HG02884 (cell line): ENCODE results near the gene PPT1.
"Not testable (repeated sequence)": the region's sequence is repeated elsewhere in the genome, so short reads cannot be mapped to it uniquely, and the experiment has no call there.

Experiments used
- ATAC-seq: cut with Tn5 transposase; IDR thresholded peaks from one replicate; pipeline ENCODE4 v1.9.1; 2021; ENCODE audit warnings: mild to moderate bottlenecking, moderate library complexity; ENCODE audit not compliant: unreplicated experiment

Gene PPT1

GRCh38 chr1:40092706-40093639 is 4.1 kb downstream of the PPT1 start:
- ATAC-seq: no peak

DNA sequence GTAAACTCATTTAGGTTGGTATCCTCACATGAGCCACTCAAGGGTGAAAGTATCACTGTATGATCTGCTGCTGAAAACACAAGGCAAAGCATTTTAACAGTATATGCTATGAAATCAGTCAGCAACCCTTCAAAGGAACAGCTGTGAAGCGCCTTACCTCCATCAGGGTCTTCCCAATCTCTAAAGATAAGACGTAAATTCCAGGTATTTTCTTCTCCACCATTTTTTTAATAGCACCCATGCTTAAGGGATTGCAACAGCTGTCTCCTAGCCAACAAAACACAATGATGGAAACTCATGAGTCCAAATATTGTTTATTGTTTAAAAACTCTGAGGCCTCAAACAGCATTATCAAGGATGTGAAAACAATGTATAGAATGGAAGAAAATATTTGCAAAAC is 4.8 kb downstream of the PPT1 start:
- ATAC-seq: no peak

- ATAC-seq: no peak
These were observed 6.2 kb downstream of the PPT1 start for GRCh38 chr1:40090652-40091355.

DNA sequence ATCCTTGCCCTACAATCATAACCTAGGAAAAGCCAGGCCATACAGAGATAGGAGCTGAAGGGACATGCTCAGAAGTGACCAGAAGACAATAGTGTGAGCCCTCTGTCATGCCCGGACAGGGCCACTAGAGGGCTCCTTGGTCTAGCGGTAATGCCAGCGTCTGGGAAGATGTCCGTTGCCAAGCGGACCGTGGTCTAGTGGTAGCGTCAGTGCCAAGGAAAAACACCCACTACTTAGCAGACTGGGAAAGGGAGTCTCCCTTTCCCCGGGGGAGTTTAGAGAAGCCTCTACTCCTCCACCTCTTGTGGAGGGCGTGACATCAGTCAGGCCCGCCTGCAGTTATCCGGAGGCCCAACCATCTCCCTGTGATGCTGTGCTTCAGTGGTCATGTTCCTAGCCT is 12.3 kb downstream of the PPT1 start:
- not testable (repeated sequence) for ATAC-seq

GRCh38 chr1:40081871-40082270 is 15.2 kb downstream of the PPT1 start:
- no peak for ATAC-seq

GRCh38 chr1:40079774-40080400 is 17.2 kb downstream of the PPT1 start:
- no peak for ATAC-seq

GRCh38 chr1:40078512-40079333 is 18.3 kb downstream of the PPT1 start:
- ATAC-seq: no peak

- ATAC-seq: no peak
These were observed 20.1 kb downstream of the PPT1 start for GRCh38 chr1:40076895-40077312.

DNA sequence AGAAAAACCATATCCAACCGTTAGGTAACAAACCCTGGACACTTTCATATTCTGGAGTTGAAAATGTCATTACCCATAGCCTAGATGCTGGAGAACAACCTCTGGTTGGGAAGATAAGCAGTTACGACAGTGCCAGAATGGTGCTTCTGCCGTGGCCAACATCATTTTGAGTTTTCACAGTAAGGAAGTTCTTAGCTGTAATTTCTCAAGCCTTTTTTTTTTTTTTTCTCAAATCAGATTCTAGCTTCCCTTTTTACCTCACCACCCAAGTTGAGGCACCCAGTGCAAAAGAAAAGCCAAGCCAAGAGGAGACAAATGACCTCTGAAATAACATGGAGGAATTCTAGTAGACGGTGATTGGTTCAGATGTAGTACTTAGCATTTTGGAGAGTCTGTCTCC is 21.8 kb downstream of the PPT1 start:
- ATAC-seq: no peak

DNA sequence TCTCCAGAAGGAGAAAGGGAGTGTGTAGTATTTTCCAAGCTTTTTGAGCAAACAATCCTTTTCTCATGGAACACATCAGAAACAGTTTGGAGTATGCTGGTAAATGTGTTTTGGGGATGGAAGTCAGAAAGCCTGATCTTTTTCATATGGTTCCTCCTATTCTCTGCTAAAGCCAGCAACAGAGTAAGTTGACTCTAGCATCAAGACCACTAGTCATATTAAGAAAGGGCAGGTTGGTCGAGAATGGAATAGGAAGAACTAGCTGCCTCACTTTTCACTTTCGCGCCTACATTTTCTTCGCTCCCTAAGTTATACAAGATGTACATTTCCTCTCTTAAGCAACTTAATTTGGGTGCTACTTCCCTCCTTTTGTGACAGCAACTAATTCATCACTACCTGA is 24.0 kb downstream of the PPT1 start:
- ATAC-seq: no peak

GRCh38 chr1:40072142-40072541 is 24.9 kb downstream of the PPT1 start:
- ATAC-seq: no peak

DNA sequence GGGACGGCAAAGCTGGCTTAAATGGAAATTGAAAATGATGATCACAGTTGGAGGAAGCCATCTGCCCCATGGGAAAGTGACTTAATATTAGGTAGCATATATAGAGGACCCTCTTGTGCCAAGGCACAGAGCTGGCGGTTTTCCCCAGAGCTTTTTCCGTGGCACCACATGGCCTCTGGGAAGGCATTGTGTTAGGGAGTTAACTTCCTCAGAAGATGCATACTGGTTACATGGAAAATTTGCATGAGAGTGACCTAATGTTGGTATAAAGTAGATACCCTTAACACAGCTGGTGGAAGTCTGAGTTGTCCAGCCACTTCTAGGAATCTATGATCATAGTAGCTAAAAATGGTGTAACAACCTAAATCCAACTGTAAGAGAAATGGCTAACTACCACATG is 29.2 kb downstream of the PPT1 start:
- no peak for ATAC-seq

DNA sequence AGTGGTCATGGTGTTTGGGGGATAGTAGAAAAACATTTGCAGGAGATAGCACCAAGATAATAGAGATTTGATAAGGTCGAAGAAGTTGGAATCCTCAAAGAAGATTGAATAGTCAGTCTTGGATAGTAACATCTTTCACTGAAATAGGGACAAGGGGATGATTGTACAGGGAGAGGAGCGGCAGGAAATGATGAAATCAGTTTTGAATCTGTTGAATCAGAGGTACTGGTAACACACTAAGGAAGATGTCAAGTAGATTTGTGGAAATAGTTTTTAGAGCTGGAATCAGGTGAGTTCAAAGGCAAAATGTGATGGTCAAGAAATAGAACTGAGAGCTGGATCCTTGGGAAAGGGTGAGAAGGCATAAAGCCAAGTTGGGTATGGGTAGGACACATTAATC is 30.0 kb downstream of the PPT1 start:
- no peak for ATAC-seq

GRCh38 chr1:40064797-40065499 is 32.1 kb downstream of the PPT1 start:
- peak; percentile 85 for ATAC-seq

DNA sequence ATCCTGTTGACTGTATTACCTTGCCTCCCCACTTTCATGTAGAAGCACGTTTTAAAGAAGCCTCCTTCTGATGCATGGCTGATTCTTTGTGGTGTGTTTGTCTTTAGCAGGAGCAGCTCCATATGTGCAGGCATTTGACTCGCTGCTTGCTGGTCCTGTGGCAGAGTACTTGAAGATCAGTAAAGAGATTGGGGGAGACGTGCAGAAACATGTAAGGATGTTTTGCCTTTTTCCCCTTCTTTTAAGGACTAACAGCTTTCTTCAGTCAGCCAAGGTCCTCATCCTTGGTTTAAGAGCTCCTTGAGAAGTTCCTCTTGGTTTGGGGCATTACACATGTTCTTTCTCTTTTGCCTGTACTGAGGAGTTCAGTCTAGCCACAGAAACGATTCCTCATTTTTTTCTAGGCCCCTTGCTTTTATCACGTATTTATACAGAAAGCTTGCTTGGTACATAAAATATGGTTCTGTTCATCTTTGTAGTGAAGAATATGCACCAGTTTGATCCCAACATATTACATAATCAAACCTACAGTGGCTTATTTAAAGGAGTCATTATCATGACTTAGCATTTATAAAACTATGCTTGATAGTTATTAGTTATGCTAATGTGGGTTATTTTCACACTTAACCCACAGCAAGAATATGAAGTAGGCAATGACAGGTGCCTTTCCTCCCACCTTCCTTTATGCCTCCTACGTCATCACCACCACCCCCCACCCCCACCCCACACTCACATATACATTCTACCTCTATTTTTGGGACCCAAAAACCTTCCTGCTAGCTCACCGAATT is 36.9 kb downstream of the PPT1 start:
- no peak for ATAC-seq

- ATAC-seq: no peak
These were observed 37.6 kb downstream of the PPT1 start for GRCh38 chr1:40059338-40059959.

- no peak for ATAC-seq
These were observed 38.4 kb downstream of the PPT1 start for GRCh38 chr1:40058453-40059337.

DNA sequence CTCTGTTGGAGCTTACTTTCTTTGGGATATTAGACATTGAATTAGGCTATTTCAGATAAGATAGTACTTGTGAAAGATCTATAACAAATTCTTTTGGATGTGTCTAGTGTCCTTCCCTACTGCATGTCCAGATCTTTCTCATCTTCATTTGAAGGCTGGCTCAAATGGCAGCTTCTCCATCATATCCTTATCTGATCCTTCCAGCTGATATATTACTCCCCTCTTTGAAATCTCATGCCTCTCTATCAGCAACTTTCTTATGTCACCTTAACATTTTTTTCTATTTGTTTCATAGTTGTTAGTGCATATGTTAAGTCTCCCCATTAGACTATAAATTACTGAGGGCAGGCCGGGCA is 39.0 kb downstream of the PPT1 start:
- no peak for ATAC-seq
